ENCODE data around the gene ACKR2. TPM values are rescaled to one million over a fixed set of nuclear protein-coding genes. Genes with fewer than 3 reads are reported as not detected.

The ACKR2 gene
- total RNA-seq, 2 donors from 2014 or later = 1.1 to 1.2 TPM

DNA sequence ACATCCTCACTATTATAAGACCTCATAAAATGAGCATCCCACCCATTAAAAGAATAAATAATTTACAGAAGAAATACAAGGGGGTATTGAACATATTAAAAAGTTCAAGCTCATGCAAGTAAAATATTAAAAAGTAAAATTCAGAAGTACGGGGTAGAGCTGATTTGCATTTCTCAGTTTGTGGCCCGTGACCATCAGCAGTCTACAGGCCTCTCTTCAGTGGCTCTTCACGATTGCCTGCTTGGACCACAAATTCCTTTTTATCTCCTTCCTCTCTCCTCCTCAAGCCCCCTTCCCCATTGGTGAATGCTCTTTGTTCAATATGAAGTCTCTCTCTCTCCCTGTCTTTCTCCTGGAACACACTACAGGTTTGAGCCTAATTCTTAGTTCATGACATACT lies 47.3 kb downstream of the ACKR2 start:
- Mint-ChIP-seq H3K4me3 (no peak overlapping the region), H3K27me3 (ENCODE audit: low read depth) (peaks cover 7% of the 10 kb centered on the region), H3K9me3 (peaks cover 0 to 2% of the 10 kb centered on the region in 2 donors), H3K4me1 (ENCODE audit: low read depth) (no peaks in the 10 kb centered on the region), H3K36me3 (ENCODE audit: insufficient read depth in 2 of 2) (peaks cover 1 to 2% of the 10 kb centered on the region in 2 donors), H3K27ac (no peak overlapping the region)
- ATAC-seq (replicated peaks in 1 of 2) = no peak
- no peak for DNase-seq

DNA sequence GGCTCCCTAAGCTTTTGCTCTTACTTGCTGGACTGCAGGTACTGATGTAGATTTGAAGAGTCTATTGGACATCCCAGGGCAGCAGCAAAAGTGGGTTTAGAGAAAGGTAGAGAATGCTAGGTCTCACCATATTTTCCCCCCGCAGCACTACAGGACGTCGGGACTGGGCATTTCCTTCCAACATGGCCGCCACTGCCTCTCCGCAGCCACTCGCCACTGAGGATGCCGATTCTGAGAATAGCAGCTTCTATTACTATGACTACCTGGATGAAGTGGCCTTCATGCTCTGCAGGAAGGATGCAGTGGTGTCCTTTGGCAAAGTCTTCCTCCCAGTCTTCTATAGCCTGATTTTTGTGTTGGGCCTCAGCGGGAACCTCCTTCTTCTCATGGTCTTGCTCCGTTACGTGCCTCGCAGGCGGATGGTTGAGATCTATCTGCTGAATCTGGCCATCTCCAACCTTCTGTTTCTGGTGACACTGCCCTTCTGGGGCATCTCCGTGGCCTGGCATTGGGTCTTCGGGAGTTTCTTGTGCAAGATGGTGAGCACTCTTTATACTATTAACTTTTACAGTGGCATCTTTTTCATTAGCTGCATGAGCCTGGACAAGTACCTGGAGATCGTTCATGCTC lies 55.2 kb downstream of the ACKR2 start:
- ATAC-seq (replicated peaks in 1 of 2) (no peak), DNase-seq (no peak)
- Mint-ChIP-seq H3K36me3 (ENCODE audit: insufficient read depth in 2 of 2) (peaks cover 1 to 2% of the 10 kb centered on the region in 2 donors), H3K9me3 (peaks cover 0 to 2% of the 10 kb centered on the region in 2 donors), H3K4me1 (ENCODE audit: low read depth) (no peaks in the 10 kb centered on the region), H3K27ac (no peak overlapping the region), H3K27me3 (ENCODE audit: low read depth) (peaks cover 6% of the 10 kb centered on the region), H3K4me3 (no peak overlapping the region)

DNA sequence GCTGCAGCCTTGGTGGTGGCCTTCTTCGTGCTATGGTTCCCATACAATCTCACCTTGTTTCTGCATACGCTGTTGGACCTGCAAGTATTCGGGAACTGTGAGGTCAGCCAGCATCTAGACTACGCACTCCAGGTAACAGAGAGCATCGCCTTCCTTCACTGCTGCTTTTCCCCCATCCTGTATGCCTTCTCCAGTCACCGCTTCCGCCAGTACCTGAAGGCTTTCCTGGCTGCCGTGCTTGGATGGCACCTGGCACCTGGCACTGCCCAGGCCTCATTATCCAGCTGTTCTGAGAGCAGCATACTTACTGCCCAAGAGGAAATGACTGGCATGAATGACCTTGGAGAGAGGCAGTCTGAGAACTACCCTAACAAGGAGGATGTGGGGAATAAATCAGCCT lies 56.0 kb downstream of the ACKR2 start:
- peaks cover 0 to 2% of the 10 kb centered on the region in 2 donors for H3K9me3 Mint-ChIP-seq
- H3K4me3 Mint-ChIP-seq = no peak overlapping the region
- no peak for ATAC-seq (replicated peaks in 1 of 2)
- no peak for DNase-seq
- no peaks in the 10 kb centered on the region for H3K36me3 Mint-ChIP-seq (ENCODE audit: insufficient read depth in 2 of 2)
- H3K27ac Mint-ChIP-seq = no peak overlapping the region
- no peaks in the 10 kb centered on the region for H3K4me1 Mint-ChIP-seq (ENCODE audit: low read depth)
- peaks cover 6% of the 10 kb centered on the region for H3K27me3 Mint-ChIP-seq (ENCODE audit: low read depth)

DNA sequence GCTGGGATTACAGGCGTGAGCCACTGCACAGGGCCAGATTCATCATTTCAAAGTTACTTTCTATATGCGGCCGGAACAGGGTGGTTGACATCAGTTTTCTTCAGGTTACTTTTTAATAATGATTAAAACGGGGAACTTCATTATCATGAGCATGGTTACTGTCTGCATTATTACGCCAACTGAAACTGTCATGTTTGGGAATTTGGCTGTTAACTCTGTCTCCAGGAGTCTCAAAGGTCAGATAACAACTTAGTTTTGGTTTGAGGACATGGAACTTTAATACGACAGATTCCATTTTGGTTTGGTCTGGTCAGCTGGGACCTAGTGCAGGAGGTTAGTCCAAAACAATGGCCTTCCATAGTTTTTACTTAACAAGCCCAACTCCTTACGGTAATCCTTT lies 57.9 kb downstream of the ACKR2 start:
- H3K27me3 Mint-ChIP-seq (ENCODE audit: low read depth) = peaks cover 1% of the 10 kb centered on the region
- ATAC-seq (replicated peaks in 1 of 2) (no peak), DNase-seq (no peak)
- H3K27ac Mint-ChIP-seq = no peak overlapping the region
- H3K4me3 Mint-ChIP-seq = no peak overlapping the region
- no peaks in the 10 kb centered on the region for H3K36me3 Mint-ChIP-seq (ENCODE audit: insufficient read depth in 2 of 2)
- no peaks in the 10 kb centered on the region for H3K4me1 Mint-ChIP-seq (ENCODE audit: low read depth)
- H3K9me3 Mint-ChIP-seq = no peaks in the 10 kb centered on the region

DNA sequence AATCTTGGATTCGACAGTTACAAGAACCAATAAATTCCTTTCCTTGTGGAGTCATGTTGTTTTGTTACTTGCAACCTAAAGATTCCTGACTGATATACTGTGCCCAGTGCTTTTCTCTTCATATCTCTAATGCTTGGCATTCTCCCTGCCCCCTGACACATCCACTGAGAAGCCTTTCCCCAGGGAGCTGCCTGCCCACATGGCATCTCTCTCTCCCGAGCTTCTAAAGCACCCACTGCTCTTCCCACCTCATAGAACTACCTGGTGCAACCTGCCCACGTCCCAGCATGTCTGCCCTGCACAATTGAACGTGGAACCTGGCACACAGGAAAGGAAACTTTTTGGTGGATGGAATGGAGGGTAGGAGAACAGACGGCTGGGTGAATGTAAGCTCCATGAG lies 59.6 kb downstream of the ACKR2 start:
- Mint-ChIP-seq H3K27me3 (ENCODE audit: low read depth) (peaks cover 9% of the 10 kb centered on the region), H3K27ac (no peak overlapping the region), H3K36me3 (ENCODE audit: insufficient read depth in 2 of 2) (no peaks in the 10 kb centered on the region), H3K4me3 (no peak overlapping the region), H3K4me1 (ENCODE audit: low read depth) (no peaks in the 10 kb centered on the region), H3K9me3 (no peaks in the 10 kb centered on the region)
- DNase-seq (no peak), ATAC-seq (replicated peaks in 1 of 2) (no peak)

DNA sequence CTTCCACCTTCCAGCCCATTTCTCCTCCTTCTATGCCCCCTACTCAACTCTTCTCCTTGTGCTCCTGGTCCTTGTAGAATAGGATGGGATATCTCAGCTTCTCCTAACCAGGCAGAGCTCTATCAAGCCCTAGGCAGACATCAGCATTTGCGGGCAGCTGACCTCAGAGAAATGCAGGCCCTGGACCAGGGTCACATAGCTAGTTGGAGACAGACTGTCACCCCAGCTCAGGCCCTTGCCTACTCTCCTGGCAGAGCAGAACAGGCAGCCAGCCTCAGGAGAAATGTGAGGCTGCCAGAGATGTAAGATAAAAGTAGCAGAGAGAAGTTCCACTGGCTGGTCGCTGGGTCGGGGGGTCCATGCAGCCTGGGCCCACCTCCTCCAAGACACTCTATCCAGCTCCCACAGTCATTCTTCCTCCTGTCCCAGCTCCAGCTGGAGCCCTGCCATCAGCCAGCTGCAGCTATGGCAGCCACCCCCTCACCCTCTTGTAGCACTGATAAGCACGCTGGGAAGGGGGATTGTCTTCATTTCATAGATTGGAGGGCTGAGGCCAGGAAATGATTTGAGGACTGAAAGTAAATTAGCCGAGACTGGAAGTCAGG lies 62.4 kb downstream of the ACKR2 start:
- H3K27me3 Mint-ChIP-seq (ENCODE audit: low read depth) = peaks cover 9% of the 10 kb centered on the region
- no peak overlapping the region for H3K4me3 Mint-ChIP-seq
- no peaks in the 10 kb centered on the region for H3K36me3 Mint-ChIP-seq (ENCODE audit: insufficient read depth in 2 of 2)
- H3K4me1 Mint-ChIP-seq (ENCODE audit: low read depth) = no peaks in the 10 kb centered on the region
- ATAC-seq (replicated peaks in 1 of 2) (no peak), DNase-seq (no peak)
- H3K27ac Mint-ChIP-seq = no peak overlapping the region
- no peaks in the 10 kb centered on the region for H3K9me3 Mint-ChIP-seq

DNA sequence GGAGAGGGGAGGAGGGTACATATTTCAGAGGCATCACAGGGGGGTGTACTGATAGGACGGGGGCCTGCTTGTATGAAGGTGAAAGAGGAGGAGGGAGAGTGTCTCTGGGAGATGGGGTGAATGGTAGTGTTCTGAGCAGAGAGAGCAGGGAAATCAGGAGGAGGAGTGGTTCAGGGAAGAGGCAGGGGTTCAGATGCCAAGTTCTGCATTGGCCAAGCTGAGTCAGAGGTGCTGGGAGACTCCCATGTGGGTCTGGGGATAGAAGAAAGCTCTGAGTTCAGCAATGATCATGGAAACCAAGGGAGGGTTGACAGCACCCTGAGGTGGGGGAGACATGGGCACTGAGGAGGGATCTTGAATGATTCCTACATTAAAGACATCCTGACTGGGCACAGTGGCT lies 63.5 kb downstream of the ACKR2 start:
- Mint-ChIP-seq H3K4me3 (no peak overlapping the region), H3K27me3 (ENCODE audit: low read depth) (peaks cover 9% of the 10 kb centered on the region), H3K27ac (no peak overlapping the region), H3K9me3 (no peaks in the 10 kb centered on the region), H3K36me3 (ENCODE audit: insufficient read depth in 2 of 2) (no peaks in the 10 kb centered on the region), H3K4me1 (ENCODE audit: low read depth) (no peaks in the 10 kb centered on the region)
- no peak for DNase-seq
- ATAC-seq (replicated peaks in 1 of 2) = no peak

DNA sequence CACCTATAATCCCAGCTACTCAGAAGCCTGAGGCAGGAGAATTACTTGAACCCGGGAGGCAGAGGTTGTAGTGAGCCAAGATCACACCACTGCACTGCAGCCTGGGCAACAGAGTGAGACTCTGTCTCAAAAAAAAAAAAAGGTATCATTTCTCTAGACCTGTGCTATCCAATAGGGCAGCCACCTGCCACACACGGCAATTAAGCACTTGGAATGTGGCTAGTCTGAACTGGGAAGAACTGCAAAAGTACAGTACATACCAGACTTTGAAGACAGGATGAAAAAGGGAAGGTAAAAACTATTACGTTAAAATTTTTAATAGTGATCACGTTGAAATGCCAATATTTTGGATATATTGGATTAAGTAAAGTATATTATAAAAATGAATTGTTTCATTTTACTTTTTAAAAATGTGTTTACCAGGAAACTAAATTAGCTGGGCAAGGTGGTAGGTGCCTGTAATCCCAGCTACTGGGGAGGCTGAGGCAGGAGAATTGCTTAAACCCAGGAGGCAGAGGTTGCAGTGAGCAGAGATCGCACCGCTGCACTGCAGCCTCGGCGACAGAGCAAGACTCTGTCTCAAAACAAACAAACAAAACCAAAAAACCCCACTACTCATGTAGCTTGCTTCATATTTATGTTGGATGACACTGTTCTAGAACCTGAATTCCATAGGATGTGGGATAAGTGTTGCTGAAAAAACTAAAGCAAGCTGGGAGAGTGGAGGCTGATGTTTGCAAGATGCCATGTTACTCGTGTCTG lies 64.2 kb downstream of the ACKR2 start:
- Mint-ChIP-seq H3K4me1 (ENCODE audit: low read depth) (no peaks in the 10 kb centered on the region), H3K9me3 (no peaks in the 10 kb centered on the region), H3K4me3 (no peak overlapping the region), H3K36me3 (ENCODE audit: insufficient read depth in 2 of 2) (no peaks in the 10 kb centered on the region), H3K27ac (no peak overlapping the region), H3K27me3 (ENCODE audit: low read depth) (peaks cover 9% of the 10 kb centered on the region)
- ATAC-seq (replicated peaks in 1 of 2) = no peak
- DNase-seq = no peak

DNA sequence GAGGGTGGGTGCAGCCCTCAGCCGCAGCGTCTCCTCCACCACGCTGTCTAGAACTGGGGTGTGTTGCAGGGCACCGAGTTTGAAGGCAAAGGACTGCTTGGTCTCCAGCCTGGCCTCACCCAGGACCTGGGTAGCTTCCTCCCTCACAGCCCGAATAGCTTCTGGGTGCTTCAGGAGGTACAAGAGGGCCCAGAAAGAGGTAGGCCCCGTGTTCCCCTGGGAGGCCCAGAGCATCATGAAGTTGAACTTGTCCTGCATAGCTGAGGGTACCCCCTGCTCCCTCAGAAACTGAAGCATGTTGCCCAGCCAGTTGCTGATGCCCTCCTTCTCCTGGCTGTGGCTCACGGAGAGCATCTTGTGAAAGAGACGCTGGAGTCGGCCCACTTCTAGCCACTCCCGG lies 65.5 kb downstream of the ACKR2 start:
- H3K9me3 Mint-ChIP-seq = no peaks in the 10 kb centered on the region
- H3K4me1 Mint-ChIP-seq (ENCODE audit: low read depth) = no peaks in the 10 kb centered on the region
- H3K4me3 Mint-ChIP-seq = no peak overlapping the region
- H3K27ac Mint-ChIP-seq = no peak overlapping the region
- no peak for DNase-seq
- no peak for ATAC-seq (replicated peaks in 1 of 2)
- H3K27me3 Mint-ChIP-seq (ENCODE audit: low read depth) = peaks cover 9% of the 10 kb centered on the region
- H3K36me3 Mint-ChIP-seq (ENCODE audit: insufficient read depth in 2 of 2) = no peaks in the 10 kb centered on the region

DNA sequence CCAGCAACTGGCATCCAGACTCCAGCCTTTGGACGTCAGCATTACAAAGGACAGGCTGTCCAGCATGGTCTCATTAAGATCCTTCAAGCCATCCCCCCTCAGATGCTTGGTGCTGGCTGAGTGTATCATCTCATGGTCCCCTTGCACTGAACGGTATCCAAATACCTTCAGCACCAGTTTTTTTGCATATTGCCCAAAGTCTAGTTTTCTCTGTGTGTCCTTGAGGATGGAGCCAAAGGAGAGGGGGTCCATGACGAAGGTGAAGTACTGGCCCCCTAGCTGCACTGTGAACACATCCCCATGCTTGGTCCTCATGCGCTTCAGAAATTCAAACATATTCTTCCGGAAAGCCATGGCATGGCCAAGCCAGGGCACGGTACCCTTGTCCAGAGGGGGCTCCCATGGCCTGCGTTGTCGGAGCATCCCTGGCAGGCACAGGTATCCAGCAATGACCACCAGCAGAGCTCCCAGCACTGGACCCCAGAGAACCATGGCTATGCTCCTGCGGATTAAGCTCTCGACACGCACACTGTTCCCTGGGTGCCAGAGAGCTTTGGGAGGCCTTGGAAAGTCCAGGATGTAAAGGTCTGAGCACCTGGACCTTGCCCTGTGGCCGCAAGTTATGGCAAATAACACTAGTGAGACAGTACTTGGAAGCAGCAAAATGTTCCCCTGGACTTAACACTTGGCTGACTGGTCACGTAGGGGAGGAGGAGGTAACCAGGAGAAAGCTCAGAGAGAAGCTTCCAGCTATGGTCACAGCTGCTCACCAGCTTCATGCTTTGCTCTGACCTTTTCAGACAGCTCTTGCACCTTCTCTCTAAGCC lies 66.3 kb downstream of the ACKR2 start, which contains the start of gene CYP8B1:
CYP8B1 (minus strand) TSS at position 555 of the 827 bp plus-strand sequence; CDS start at position 492, 63 bp downstream.
- Mint-ChIP-seq H3K27me3 (ENCODE audit: low read depth) (peaks cover 9% of the 10 kb centered on the region), H3K36me3 (ENCODE audit: insufficient read depth in 2 of 2) (no peaks in the 10 kb centered on the region), H3K4me3 (no peak within 1 kb of the TSS), H3K27ac (no peak within 1 kb of the TSS), H3K9me3 (no peaks in the 10 kb centered on the region), H3K4me1 (ENCODE audit: low read depth) (no peaks in the 10 kb centered on the region)
- DNase-seq (no peak), ATAC-seq (replicated peaks in 1 of 2) (no peak)

DNA sequence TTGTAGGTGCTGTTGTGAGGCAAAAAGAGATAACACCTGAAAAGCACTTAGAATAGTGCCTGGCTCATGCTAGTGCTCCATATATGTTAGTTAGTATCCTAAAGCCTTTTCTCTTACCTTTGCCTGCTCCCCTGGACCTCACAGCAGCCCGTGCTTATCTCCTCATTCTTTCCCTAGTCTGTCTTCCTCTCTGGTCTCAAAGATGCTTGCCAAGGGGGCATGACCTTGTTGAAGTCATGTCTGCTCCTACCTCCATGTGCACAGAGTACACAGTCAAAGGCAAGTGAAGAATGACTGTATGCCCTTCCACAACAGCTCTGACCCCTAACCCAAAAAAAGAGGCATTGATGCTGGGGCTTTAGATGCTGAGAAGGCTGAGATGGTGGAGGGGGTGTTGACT lies 67.2 kb downstream of the ACKR2 start:
- Mint-ChIP-seq H3K36me3 (ENCODE audit: insufficient read depth in 2 of 2) (no peaks in the 10 kb centered on the region), H3K27ac (no peak overlapping the region)

DNA sequence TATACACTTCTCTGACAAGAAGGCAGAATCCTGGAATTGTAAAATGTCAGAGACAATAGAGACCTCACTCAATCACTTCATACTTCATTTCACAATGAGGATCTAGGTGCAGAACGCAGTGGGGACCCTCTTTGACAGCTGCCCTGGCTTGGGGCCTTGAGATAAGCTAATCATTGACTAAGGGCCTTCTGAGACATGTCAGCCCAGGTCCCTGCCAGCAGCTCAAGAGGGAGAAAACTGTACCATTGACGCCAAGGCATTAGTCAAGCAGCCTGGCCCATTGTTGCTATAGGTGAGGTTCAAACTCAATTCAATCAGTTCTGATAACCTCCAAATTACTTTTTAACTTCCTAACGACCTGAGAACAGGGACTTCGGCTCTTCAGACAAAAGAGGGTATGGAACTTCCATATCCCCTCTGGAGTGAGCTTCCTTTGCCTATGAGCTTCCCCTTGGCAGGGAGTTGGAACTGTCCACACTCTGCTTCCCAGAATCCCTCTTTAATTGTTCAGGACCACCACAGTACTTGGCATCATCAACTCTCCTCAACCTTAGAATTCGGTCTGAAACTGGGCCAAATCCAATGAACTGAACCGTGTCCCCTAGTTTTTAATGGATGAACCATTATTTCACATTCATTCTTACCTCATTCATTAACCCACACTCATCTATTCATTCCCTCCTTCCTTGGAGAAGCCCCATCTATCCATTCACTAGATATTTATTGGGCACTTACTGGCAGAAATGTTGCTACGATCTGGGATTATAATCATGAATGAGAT lies 67.9 kb downstream of the ACKR2 start:
- H3K9me3 Mint-ChIP-seq = no peaks in the 10 kb centered on the region
- no peak overlapping the region for H3K4me3 Mint-ChIP-seq
- peaks cover 8% of the 10 kb centered on the region for H3K27me3 Mint-ChIP-seq (ENCODE audit: low read depth)
- peaks cover 9% of the 10 kb centered on the region for H3K4me1 Mint-ChIP-seq (ENCODE audit: low read depth)
- no peak for DNase-seq
- no peak for ATAC-seq (replicated peaks in 1 of 2)
- H3K36me3 Mint-ChIP-seq (ENCODE audit: insufficient read depth in 2 of 2) = no peaks in the 10 kb centered on the region
- H3K27ac Mint-ChIP-seq = no peak overlapping the region

More for the DNA sequence above, 67.2 kb downstream of the ACKR2 start:
- DNase-seq = no peak
- no peaks in the 10 kb centered on the region for H3K9me3 Mint-ChIP-seq
- H3K4me1 Mint-ChIP-seq (ENCODE audit: low read depth) = peaks cover 5% of the 10 kb centered on the region
- H3K27me3 Mint-ChIP-seq (ENCODE audit: low read depth) = peaks cover 9% of the 10 kb centered on the region
- no peak for ATAC-seq (replicated peaks in 1 of 2)
- H3K4me3 Mint-ChIP-seq = no peak overlapping the region
